K562 (cell line): ENCODE data around the gene TPR. TPM values are rescaled to one million over a fixed set of nuclear protein-coding genes. Genes with fewer than 3 reads are reported as not detected.

Source experiments
- ATF4 ChIP-seq: fragments of 450-650 bp; formaldehyde crosslinking; IDR thresholded peaks from 2 replicates; pipeline ENCODE4 v1.4.0; 2022; ENCODE audit warnings: mild to moderate bottlenecking, moderate library complexity
- BHLHE40 ChIP-seq: IDR thresholded peaks from 2 replicates; pipeline ENCODE4 v1.6.1; 2011; ENCODE audit warnings: low read length, improper control_type of control experiment
- CXXC5 ChIP-seq: fragments of 250-450 bp; sonication (Bioruptor Pico); IDR thresholded peaks from 2 replicates; pipeline ENCODE4 v1.8.0; 2022; ENCODE audit warnings: inconsistent platforms, mild to moderate bottlenecking, moderate library complexity
- ETS1 ChIP-seq: conservative IDR thresholded peaks from 2 replicates; pipeline ENCODE4 v1.6.1; 2011; ENCODE audit warnings: low read depth, mild to moderate bottlenecking, low read length; ENCODE audit not compliant: control insufficient read depth
- FOS ChIP-seq: IDR thresholded peaks from 3 replicates; pipeline ENCODE4 v1.6.1; 2011; ENCODE audit not compliant: insufficient read length; ENCODE audit errors: extremely low read depth
- FOXJ3 ChIP-seq: sonication (generic); formaldehyde crosslinking; IDR thresholded peaks from 2 replicates; pipeline ENCODE4 v1.4.0; 2020; ENCODE audit warnings: mild to moderate bottlenecking, missing genetic modification reagents
- ILF3 ChIP-seq: fragments of 450-650 bp; IDR thresholded peaks from 2 replicates; pipeline ENCODE4 v1.6.1; 2018; ENCODE audit warnings: antibody characterized with exemption, mild to moderate bottlenecking, moderate library complexity, borderline replicate concordance
- KDM5B ChIP-seq: fragments of 200-600 bp; sonication (generic); IDR thresholded peaks from 2 replicates; pipeline ENCODE4 v1.6.1; 2012; ENCODE audit warnings: low read depth, mild to moderate bottlenecking, moderate library complexity, low read length, control low read depth, inconsistent platforms; ENCODE audit not compliant: insufficient replicate concordance
- PHF8 ChIP-seq: fragments of 200-600 bp; sonication (generic); IDR thresholded peaks from 2 replicates; pipeline ENCODE4 v1.6.1; 2012; ENCODE audit warnings: mixed run types, mild to moderate bottlenecking, inconsistent platforms, low read length, moderate library complexity, borderline replicate concordance
- RBM17 ChIP-seq: fragments of 200-400 bp; formaldehyde crosslinking; IDR thresholded peaks from 2 replicates; pipeline ENCODE4 v1.6.1; 2017; ENCODE audit warnings: low read depth, mild to moderate bottlenecking, low read length, borderline replicate concordance
- SETDB1 ChIP-seq: IDR thresholded peaks from one replicate; pipeline ENCODE4 v1.6.1; 2012; ENCODE audit warnings: low read length, control low read depth, inconsistent platforms
- TEAD1 ChIP-seq, 2 experiments: fragments of 450-650 bp in 1 of 2; sonication (generic) in 1 of 2; formaldehyde crosslinking; IDR thresholded peaks; 2 replicates each; pipeline versions ENCODE4 v1.4.0 to v1.8.0; 2020 to 2022; ENCODE audit warnings: mild to moderate bottlenecking in 2 of 2, missing genetic modification reagents in 1 of 2
- YBX1 ChIP-seq: fragments of 450-650 bp; IDR thresholded peaks from 2 replicates; pipeline ENCODE4 v1.7.1; 2016; ENCODE audit warnings: mild to moderate bottlenecking
- YY1 ChIP-seq, 3 experiments: IDR thresholded peaks; 2 replicates each; pipeline ENCODE4 v1.6.1; 2011; ENCODE audit warnings: low read length in 2 of 3, mild to moderate bottlenecking in 2 of 3, moderate library complexity in 2 of 3, borderline replicate concordance in 1 of 3, control low read depth in 1 of 3, low read depth in 1 of 3; ENCODE audit not compliant: insufficient read depth in 3 of 3, insufficient replicate concordance in 2 of 3, control insufficient read depth in 1 of 3, insufficient read length in 1 of 3; ENCODE audit errors: extremely low read depth in 1 of 3
- ZBTB34 ChIP-seq: fragments of 250-450 bp; sonication (Bioruptor Pico); IDR thresholded peaks from 2 replicates; pipeline ENCODE4 v1.8.0; 2021; ENCODE audit warnings: mild to moderate bottlenecking, moderate library complexity
- ZBTB43 ChIP-seq: sonication (generic); formaldehyde crosslinking; IDR thresholded peaks from 2 replicates; pipeline ENCODE4 v1.8.0; 2023; ENCODE audit warnings: mild to moderate bottlenecking, missing genetic modification reagents
- ZBTB9 ChIP-seq: fragments of 450-650 bp; formaldehyde crosslinking; IDR thresholded peaks from 2 replicates; pipeline ENCODE4 v1.4.0; 2020; ENCODE audit warnings: mild to moderate bottlenecking, moderate library complexity
- ZNF212 ChIP-seq: fragments of 450-650 bp; formaldehyde crosslinking; IDR thresholded peaks from 2 replicates; pipeline ENCODE4 v1.4.0; 2020; ENCODE audit warnings: mild to moderate bottlenecking
- ZNF551 ChIP-seq: fragments of 250-450 bp; sonication (Bioruptor Pico); IDR thresholded peaks from 2 replicates; pipeline ENCODE4 v1.5.0; 2021; ENCODE audit warnings: mild to moderate bottlenecking, moderate library complexity
- ZNF668 ChIP-seq: fragments of 250-450 bp; sonication (Bioruptor Pico); IDR thresholded peaks from 2 replicates; pipeline ENCODE4 v1.8.0; 2022; ENCODE audit warnings: mild to moderate bottlenecking, inconsistent platforms
- polyA plus RNA-seq, 8 experiments: library from polyadenylated mRNA; depleted of rRNA in 4 of 8; stranded (reverse) in 5 of 8; unstranded in 3 of 8; fragments of >200 nt; fragmentation: Nextera tagmentation in 2 of 8; fragmentation: Illumina TruSeq in 1 of 8; extraction: Ambion mirVana in 2 of 8; extraction: Trizol in 1 of 8; gene quantifications; 2 replicates each; pipeline versions ENCODE4 v1.2.1 to v1.2.3, GENCODE V29; 2011 to 2014; ENCODE audit warnings: inconsistent platforms in 1 of 8, missing spikeins in 1 of 8
- total RNA-seq, 7 experiments: library from RNA; depleted of rRNA in 6 of 7; stranded (reverse); fragments of >200 nt in 6 of 7; fragmentation: Illumina TruSeq in 2 of 7; extraction: Trizol in 2 of 7; gene quantifications; 2 replicates each; pipeline versions ENCODE4 v1.2.1 to v1.2.3, GENCODE V29; 2011 to 2021; ENCODE audit warnings: low replicate concordance in 1 of 7

Gene TPR
- total and polyA plus RNA-seq, 9 of the 15 experiments (the other 6 are each of a cell fraction or from before 2014, with no cell fraction given), result 48.5 to 167 (median 138) TPM

- no peak for TF ChIP-seq RBM17
- peak; percentile 26 for TF ChIP-seq FOS
- TF ChIP-seq ZNF668 (CRISPR knock-in tag), result no peak
- TF ChIP-seq ZBTB34 (CRISPR knock-in tag), result no peak
- TF ChIP-seq ATF4 (CRISPR knock-in tag), result no peak; the same call in none of the 2 replicates
- TF ChIP-seq ETS1, result peak; percentile 53; the same call in 1 of the 2 replicates
- TF ChIP-seq BHLHE40, result 0 out of 2 replicates have a peak, but pooled peaks have one; percentile 8
- no peak for TF ChIP-seq FOXJ3 (CRISPR knock-in tag)
- TF ChIP-seq KDM5B, result peak; percentile 38
- peak; percentile 33 to 86 (median 76) for TF ChIP-seq YY1 (IDR thresholded peaks at IDR 0.05; ENCODE audit: borderline replicate concordance in 1 of 3, control insufficient read depth in 1 of 3, extremely low read depth in 1 of 3, insufficient read depth in 3 of 3, insufficient read length in 1 of 3, insufficient replicate concordance in 2 of 3, low read depth in 1 of 3, low read length in 2 of 3)
- TF ChIP-seq ZBTB43, result 0 out of 2 replicates have a peak, but pooled peaks have one; percentile 67
- TF ChIP-seq CXXC5, result no peak
- peak in 1 of 2 experiments; percentile 5; a peak in 1 of 4 replicates for TF ChIP-seq TEAD1 (CRISPR knock-in tag; IDR thresholded peaks at IDR 0.05)
- no peak for TF ChIP-seq ZNF551 (CRISPR knock-in tag)
- TF ChIP-seq SETDB1, result no peak
- no peak for TF ChIP-seq ZNF212 (CRISPR knock-in tag)
- TF ChIP-seq PHF8, result peak; percentile 81; the same call in 1 of the 2 replicates
- peak; percentile 30; the same call in 1 of the 2 replicates for TF ChIP-seq ZBTB9 (CRISPR knock-in tag)
- no peak for TF ChIP-seq YBX1
- no peak; the same call in 1 of the 2 replicates for TF ChIP-seq ILF3
These were observed 526 bp downstream of the TPR start (continued) for GRCh38 chr1:186374303-186375151.
